Activated naive CD4-positive, alpha-beta T cell treated with anti-CD3 and anti-CD28 coated beads, Interleukin-2, amount 10 ng/mL, durations not matched to agents 7 days and 5 days (primary cell): Measurements from ENCODE around the gene GLB1L2.

Experiments
- CTCF ChIA-PET: fragments of 350-600 bp; sonication (Branson Sonifier 250); formaldehyde crosslinking; loops from one replicate; lab custom pipeline; 2021; ENCODE audit warnings: antibody characterized with exemption; lab: Charles Lee
- DNase-seq: peaks from one replicate; pipeline ENCODE4 v3.0.0-alpha.2; 2020
- H3K27ac Mint-ChIP-seq: one replicate; pipeline ENCODE4 v1.8.0; 2021; ENCODE audit warnings: mild to moderate bottlenecking, moderate library complexity, mixed read lengths
- H3K27me3 Mint-ChIP-seq: one replicate; pipeline ENCODE4 v1.8.0; 2021; ENCODE audit warnings: mild to moderate bottlenecking, mixed read lengths
- H3K36me3 Mint-ChIP-seq: one replicate; pipeline ENCODE4 v1.8.0; 2021; ENCODE audit warnings: mixed read lengths
- H3K4me1 Mint-ChIP-seq: one replicate; pipeline ENCODE4 v1.8.0; 2021; ENCODE audit warnings: mixed read lengths
- H3K4me3 Mint-ChIP-seq: one replicate; pipeline ENCODE4 v1.8.0; 2021; ENCODE audit warnings: mild to moderate bottlenecking, moderate library complexity, mixed read lengths
- H3K9me3 Mint-ChIP-seq: one replicate; pipeline ENCODE4 v1.8.0; 2021; ENCODE audit warnings: mixed read lengths

The GLB1L2 gene

DNA sequence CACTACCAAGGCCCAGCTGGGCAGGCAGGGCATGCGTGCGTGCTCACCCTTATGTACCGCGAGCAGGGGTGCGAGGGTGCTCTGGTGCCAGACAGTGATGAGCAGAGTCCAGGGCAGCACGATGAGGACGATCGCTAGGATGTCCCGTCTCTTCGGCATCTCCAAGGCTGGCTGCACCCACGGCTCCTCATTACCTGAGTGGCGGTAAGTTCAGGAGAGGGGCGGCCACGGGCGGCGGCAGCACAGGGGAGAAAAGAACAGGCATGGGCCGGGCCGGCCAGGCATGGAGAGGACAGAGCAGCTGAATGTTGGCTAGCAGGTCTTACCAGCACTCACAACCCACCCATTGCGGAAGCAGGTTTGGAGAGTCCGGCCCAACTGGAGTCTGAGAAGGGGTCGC, 55.7 kb downstream of the GLB1L2 start:
- no peak for DNase-seq
- Mint-ChIP-seq H3K27ac (peak overlapping the region; percentile 66), H3K4me1 (peaks cover 46% of the 10 kb centered on the region), H3K4me3 (no peak overlapping the region), H3K36me3 (no peaks in the 10 kb centered on the region), H3K27me3 (peaks cover 93% of the 10 kb centered on the region), H3K9me3 (no peaks in the 10 kb centered on the region)
- CTCF ChIA-PET = no interaction called here

DNA sequence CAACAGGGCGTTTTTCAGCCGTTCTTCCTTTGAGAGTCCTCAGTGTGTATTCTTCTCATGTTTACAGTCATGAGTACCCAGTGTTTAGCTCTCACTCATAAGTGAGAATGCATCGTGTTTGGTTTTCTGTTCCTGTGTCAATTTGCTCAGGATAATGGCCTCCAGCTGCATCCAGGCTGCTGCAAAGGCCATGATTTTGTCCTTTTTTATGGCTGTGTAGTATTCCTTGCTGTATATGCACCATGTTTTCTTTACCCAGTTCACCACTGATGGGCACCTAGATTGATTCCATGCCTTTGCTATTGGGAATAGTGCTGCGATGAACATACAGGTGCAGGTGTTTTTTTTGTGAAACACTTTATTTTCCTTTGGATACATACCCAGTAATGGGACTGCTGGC, 56.8 kb downstream of the GLB1L2 start:
- Mint-ChIP-seq H3K27me3 (peaks cover 93% of the 10 kb centered on the region), H3K4me3 (no peak overlapping the region), H3K36me3 (no peaks in the 10 kb centered on the region), H3K4me1 (peaks cover 46% of the 10 kb centered on the region), H3K27ac (no peak overlapping the region), H3K9me3 (no peaks in the 10 kb centered on the region)
- no peak for DNase-seq
- CTCF ChIA-PET = interaction anchor here (0.9 kb wide), 1 partner anchor 11 kb away, joined by 3 read pairs; no protein-coding TSS in a partner anchor

DNA sequence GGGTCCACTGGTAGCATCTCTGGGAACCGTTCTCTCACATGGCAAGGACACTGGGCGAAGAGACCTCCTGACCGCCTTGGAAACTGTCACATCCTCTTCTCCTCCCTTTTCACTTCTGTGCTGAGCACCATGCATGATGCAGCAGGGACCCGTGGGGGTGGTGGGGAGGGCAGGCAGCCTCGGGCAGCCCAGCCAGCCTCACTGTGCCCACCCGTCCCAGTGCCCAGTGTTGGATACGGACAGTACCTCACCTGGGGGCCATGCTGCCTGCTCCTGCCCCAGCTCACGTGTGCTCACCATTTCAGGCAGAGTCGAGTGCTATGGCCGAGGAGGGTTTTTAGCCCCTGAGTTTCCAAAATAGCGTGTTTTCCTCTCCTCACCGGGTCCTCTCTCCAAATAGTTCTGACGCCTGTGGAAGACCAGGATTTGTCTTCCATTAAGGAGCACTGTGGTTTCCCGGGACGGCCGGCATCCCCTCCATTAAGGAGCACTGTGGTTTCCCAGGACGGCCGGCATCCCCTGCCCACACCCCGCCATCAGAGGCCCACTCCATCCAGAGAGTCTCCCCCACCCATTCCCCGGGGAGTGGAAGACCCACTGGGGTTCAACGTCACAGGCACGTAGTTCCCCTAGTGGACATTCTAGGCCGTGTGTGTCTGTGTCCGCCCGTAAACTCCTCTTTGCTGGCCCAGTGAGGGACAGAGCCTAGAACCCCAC, 57.8 kb downstream of the GLB1L2 start:
- H3K4me1 Mint-ChIP-seq = peaks cover 45% of the 10 kb centered on the region
- no peaks in the 10 kb centered on the region for H3K9me3 Mint-ChIP-seq
- peaks cover 93% of the 10 kb centered on the region for H3K27me3 Mint-ChIP-seq
- no peak overlapping the region for H3K4me3 Mint-ChIP-seq
- no peak overlapping the region for H3K27ac Mint-ChIP-seq
- DNase-seq = no peak
- H3K36me3 Mint-ChIP-seq = no peaks in the 10 kb centered on the region
- CTCF ChIA-PET = interaction anchor here (0.6 kb wide), 1 partner anchor 70 kb away, joined by 3 read pairs; no protein-coding TSS in a partner anchor

DNA sequence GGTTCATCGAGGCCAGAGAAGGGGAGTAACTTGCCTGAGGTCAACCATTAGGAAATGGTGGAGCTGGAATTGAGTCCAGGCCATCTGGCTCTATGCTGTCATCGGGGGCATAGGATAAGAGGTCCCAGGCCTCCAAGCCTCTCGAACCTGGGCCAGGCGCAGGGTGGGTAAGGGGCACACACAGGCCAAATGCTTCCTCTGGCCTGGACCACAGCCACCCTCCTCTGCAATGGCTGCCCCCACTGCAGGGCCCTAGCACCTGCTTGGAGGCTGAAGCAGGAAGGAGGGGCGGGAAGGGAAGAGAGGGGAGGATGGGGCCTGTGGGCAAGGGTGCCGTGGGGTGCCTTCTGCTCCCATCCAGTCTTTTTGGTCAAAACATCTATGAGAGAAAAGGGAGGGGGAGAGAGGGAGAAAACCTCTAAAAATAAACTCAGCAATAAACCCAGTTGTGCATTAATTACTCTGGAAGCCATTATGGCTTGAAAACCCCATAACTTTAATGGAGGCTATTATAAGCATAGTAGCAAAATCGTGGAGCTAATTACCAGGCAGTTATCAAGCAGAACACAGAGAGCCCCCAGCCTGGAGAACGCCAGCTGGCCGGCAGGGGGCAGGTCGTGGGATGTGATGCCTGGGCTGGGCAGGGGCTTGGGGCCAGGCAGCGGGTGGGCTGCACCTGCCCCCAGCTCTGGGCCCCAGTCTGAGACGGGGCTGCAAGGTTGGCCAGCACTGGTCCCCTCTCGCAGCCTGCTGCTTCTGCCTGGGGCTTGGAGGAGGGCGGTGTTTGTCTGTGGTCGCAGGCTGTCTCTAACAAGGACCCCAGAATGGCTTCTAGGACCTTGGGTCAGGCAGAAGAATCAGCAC, 59.1 kb downstream of the GLB1L2 start:
- peaks cover 88% of the 10 kb centered on the region for H3K27me3 Mint-ChIP-seq
- no peak overlapping the region for H3K27ac Mint-ChIP-seq
- CTCF ChIA-PET = no interaction called here
- no peaks in the 10 kb centered on the region for H3K9me3 Mint-ChIP-seq
- H3K4me3 Mint-ChIP-seq = no peak overlapping the region
- H3K4me1 Mint-ChIP-seq = peaks cover 34% of the 10 kb centered on the region
- no peak for DNase-seq
- no peaks in the 10 kb centered on the region for H3K36me3 Mint-ChIP-seq

DNA sequence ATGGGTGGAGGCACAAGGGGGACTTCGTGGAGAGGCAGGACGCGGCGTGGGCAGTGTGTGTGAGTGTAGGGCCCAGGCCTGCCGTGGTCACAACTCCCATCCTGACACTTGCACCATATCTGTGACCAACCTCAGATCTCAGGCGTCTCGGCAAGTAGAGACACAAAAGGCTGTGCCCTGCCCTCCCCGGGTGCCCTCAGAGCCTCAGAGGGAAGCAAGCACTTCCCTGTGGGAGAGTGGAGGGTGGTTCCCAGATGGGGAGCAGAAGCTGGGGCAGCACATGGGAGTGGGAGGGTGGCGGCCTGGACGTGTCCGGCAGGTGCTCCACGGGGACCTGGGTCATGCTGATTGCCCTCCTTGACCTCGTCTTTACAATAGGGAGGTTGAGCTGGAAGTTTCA, 59.9 kb downstream of the GLB1L2 start:
- Mint-ChIP-seq H3K36me3 (no peaks in the 10 kb centered on the region), H3K27ac (no peak overlapping the region), H3K4me1 (peaks cover 27% of the 10 kb centered on the region), H3K9me3 (no peaks in the 10 kb centered on the region), H3K4me3 (no peak overlapping the region), H3K27me3 (peaks cover 90% of the 10 kb centered on the region)
- DNase-seq = no peak
- CTCF ChIA-PET = no interaction called here

DNA sequence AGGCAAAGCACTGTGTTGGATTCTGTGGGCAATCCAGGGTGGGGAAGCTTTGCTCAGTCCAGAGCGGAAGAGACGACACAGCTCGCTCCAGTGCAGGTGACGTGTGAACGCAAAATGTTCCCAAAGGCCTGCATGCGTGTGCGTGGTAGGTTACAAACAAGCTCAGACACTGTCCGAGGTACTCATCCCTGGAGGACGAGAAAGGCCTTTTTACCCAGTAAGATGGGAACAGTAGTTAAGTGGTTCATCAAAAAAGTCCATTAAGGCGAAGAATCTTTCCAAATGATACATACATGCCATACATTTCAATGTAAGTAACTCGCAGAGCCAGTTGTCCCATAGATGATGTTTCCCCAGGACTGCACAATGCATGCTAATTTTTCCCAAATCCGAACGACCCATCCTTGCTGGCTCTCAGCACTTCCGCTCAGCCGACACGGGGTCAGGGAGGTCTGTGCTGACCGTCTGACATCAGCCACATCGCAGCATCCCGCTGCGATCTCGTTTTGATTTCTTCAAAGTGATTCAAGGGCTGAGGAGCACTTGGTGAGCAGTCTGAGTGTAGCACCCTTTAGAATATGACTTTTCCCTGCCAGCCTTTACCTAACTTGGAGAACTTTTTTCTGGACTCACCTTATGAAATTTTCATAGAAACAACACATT, 61.3 kb downstream of the GLB1L2 start:
- Mint-ChIP-seq H3K4me3 (no peak overlapping the region), H3K36me3 (no peaks in the 10 kb centered on the region), H3K27ac (no peak overlapping the region), H3K9me3 (no peaks in the 10 kb centered on the region), H3K4me1 (peaks cover 13% of the 10 kb centered on the region), H3K27me3 (peaks cover 88% of the 10 kb centered on the region)
- DNase-seq = no peak
- CTCF ChIA-PET = no interaction called here

DNA sequence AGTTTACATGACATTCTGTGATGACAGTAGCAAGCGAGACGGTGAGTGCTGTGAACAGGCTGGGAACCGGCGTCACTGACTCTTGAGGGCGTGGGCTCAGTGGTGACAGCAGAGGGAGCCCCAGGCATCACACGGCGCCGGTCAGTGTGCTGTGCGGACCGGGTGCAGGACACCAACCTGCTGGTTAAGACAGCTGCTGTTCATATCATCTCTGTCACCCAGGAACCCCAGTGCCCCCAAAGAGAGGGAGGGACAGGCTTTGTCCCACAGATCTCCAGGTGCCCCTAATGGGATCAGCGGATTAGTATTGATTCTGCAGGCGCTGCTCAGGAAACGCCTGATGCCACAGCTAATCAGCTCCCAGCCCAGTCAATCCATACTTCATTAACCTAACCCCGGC, 61.9 kb downstream of the GLB1L2 start:
- peaks cover 8% of the 10 kb centered on the region for H3K4me1 Mint-ChIP-seq
- H3K27me3 Mint-ChIP-seq = peaks cover 87% of the 10 kb centered on the region
- H3K9me3 Mint-ChIP-seq = no peaks in the 10 kb centered on the region
- H3K36me3 Mint-ChIP-seq = no peaks in the 10 kb centered on the region
- no peak for DNase-seq
- H3K27ac Mint-ChIP-seq = no peak overlapping the region
- H3K4me3 Mint-ChIP-seq = no peak overlapping the region
- CTCF ChIA-PET = no interaction called here

DNA sequence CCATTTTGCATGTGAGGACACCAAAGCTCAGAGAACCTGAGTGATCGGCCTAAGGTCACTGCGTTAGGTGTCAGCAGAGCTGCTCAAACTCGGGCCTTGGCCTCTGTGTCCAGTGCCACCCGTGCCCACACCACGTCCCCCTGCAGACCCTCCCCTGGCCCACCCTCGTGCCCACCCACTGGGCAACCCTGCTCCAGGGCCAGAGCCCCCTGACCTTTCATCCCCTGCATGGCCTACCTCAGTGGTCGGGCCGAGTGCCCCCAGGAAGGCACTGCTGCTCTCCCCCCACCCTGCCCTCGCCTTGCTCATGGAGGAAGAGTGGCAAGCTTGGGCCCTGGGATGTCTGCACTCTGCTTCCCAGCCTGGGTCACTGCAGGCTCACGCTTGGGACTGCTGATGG, 62.5 kb downstream of the GLB1L2 start:
- Mint-ChIP-seq H3K36me3 (no peaks in the 10 kb centered on the region), H3K27ac (no peak overlapping the region), H3K4me1 (peaks cover 2% of the 10 kb centered on the region), H3K9me3 (no peaks in the 10 kb centered on the region), H3K4me3 (no peak overlapping the region), H3K27me3 (peaks cover 90% of the 10 kb centered on the region)
- no peak for DNase-seq
- CTCF ChIA-PET = no interaction called here

DNA sequence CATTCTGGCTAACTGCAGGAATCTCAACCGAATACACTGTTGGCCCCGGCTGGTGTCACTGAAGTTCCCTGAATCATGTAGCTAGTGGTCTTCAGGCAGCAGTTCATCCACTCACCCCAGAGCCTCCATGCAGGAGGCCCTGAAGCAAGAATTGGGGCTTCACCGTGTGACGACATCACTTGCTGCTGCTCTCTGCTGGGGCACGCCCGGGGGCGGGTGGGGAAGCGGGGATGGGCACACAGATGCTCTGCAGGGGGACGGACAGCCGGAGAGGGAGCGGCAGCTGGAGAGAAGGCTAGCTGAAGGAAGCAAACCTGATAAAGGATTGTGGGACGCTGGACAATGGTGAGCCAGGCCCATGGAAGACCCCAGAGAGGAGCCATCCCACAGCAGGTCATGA, 63.2 kb downstream of the GLB1L2 start:
- H3K4me1 Mint-ChIP-seq = peaks cover 2% of the 10 kb centered on the region
- no peaks in the 10 kb centered on the region for H3K9me3 Mint-ChIP-seq
- no peak for DNase-seq
- H3K27ac Mint-ChIP-seq = no peak overlapping the region
- CTCF ChIA-PET = no interaction called here
- no peaks in the 10 kb centered on the region for H3K36me3 Mint-ChIP-seq
- peaks cover 90% of the 10 kb centered on the region for H3K27me3 Mint-ChIP-seq
- H3K4me3 Mint-ChIP-seq = no peak overlapping the region

DNA sequence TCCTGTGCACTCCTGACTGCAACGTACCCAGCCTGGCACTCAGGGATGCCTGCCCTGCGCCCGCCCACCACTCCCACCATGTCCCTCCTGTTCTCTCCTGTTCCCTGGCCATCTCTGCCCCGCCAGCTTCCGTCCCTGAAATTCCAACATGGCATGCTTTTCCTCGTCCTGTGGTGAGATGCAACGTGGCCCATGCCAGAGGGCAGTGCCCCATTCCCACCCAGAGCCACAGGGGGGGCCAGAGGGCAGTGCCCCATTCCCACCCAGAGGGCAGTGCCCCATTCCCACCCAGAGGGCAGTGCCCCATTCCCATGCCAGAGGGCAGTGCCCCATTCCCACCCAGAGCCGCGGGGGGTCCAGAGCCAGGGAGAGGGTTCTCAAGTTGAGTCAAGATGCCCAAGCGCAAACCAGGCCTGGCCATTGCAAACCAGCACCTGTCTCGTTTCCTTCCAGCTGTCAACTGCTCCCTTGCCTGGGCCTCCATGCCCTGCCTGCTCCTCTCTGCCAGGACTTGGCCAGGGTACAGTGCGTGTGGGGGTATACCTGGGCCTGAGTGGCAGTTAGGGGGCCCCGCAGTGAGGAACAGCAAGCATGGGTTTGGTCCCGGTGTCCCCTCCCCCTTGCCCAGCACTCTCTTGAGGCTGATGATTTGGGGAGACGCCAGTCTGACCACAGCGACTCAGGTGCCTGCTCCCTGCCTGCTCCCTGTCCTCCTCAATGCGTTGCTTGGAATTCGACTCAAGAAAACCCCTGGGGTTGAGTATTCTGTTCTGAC, 65.7 kb downstream of the GLB1L2 start:
- H3K36me3 Mint-ChIP-seq = no peaks in the 10 kb centered on the region
- H3K9me3 Mint-ChIP-seq = no peaks in the 10 kb centered on the region
- peaks cover 74% of the 10 kb centered on the region for H3K27me3 Mint-ChIP-seq
- no peaks in the 10 kb centered on the region for H3K4me1 Mint-ChIP-seq
- H3K4me3 Mint-ChIP-seq = no peak overlapping the region
- CTCF ChIA-PET = no interaction called here
- DNase-seq = no peak
- H3K27ac Mint-ChIP-seq = no peak overlapping the region

DNA sequence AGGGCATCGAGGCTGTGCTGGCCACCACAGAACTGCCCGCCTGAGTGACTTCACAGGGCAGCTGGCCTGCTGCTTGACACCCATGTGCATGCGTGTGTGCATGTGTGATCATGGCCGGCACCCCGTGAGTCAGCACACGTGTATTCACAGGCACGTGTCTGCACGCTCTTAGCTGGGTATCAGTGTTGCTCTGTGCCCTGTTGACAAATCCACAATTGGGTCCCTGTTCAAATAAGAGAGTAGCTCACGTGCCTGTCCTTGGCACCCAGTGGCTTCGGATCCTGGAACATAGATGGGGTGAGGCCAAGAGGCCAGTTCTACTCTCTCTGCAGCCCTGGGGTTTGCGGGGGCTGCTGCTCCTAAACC, 66.3 kb downstream of the GLB1L2 start:
- Mint-ChIP-seq H3K27me3 (peaks cover 74% of the 10 kb centered on the region), H3K4me1 (no peaks in the 10 kb centered on the region), H3K36me3 (no peaks in the 10 kb centered on the region), H3K4me3 (no peak overlapping the region), H3K27ac (no peak overlapping the region), H3K9me3 (no peaks in the 10 kb centered on the region)
- DNase-seq = no peak
- CTCF ChIA-PET = no interaction called here

DNA sequence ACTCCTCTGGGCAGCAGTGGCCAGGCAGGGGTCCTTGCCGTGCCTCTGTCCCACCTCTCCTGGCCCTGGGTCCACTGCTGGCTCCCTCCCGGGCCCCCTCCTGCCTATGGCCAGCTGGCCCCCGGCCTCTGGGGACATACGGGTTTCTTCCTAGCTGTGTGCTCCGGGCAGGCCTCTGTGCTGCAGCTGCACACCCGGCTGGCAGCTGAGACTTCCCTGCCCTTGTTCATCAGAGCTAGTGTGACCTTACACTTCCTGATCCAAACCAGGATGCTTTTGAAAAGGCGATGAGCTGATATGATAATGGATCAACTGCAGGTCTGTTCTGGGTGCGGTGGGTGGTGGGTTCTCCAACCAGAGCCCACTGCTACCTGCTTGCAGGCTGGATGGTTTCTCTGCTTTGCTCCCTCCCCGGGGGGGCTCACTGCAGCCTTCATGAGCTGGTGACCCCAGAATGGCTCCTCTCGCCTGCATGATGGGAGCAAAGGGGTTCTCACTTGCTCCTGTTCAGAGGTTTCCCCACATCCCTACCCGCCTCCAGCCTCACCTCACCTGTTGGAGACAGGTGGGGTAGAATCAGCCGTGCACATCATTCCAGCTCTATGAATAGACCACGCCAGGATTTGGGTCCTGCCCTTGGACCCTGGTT, 67.0 kb downstream of the GLB1L2 start:
- CTCF ChIA-PET = no interaction called here

DNA sequence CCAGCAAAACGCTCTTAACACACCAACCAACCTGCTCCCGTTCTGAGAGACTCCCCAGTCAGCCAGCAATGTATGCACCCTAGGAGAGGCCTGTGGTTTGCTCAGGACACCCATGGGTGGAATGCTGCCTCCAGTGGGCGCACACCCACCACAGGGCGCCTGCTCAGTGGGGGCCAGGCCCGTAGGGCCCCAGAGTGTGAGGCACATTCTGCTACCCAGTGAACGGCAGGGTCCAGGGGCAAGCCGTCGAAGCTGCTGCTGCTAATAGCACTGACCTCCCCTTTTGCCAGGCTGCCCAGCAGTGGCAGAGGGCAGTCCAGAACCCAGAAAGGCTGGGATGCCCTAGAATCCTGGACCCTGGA, 67.5 kb downstream of the GLB1L2 start:
- no peak for DNase-seq
- H3K27me3 Mint-ChIP-seq = peaks cover 65% of the 10 kb centered on the region
- no peaks in the 10 kb centered on the region for H3K36me3 Mint-ChIP-seq
- no peaks in the 10 kb centered on the region for H3K4me1 Mint-ChIP-seq
- no peaks in the 10 kb centered on the region for H3K9me3 Mint-ChIP-seq
- CTCF ChIA-PET = interaction anchor here (0.6 kb wide), 1 partner anchor 129 kb away, joined by 3 read pairs; no protein-coding TSS in a partner anchor
- H3K4me3 Mint-ChIP-seq = no peak overlapping the region
- no peak overlapping the region for H3K27ac Mint-ChIP-seq

More for the DNA sequence above, 67.0 kb downstream of the GLB1L2 start:
- no peak for DNase-seq
- peaks cover 71% of the 10 kb centered on the region for H3K27me3 Mint-ChIP-seq
- no peak overlapping the region for H3K4me3 Mint-ChIP-seq
- H3K36me3 Mint-ChIP-seq = no peaks in the 10 kb centered on the region
- H3K4me1 Mint-ChIP-seq = no peaks in the 10 kb centered on the region
- H3K9me3 Mint-ChIP-seq = no peaks in the 10 kb centered on the region
- no peak overlapping the region for H3K27ac Mint-ChIP-seq
